NCI-H2107 treated with DMSO at 0.1 percent for 48 hours (cell line): ENCODE measurements around the gene AKR1C8.
"Not testable (repeated sequence)": the region's sequence is repeated elsewhere in the genome, so short reads cannot be mapped to it uniquely, and the experiment has no call there.

ENCODE experiments used
- DNase-seq: peaks from one replicate; lab custom pipeline; 2025; ENCODE audit not compliant: unreplicated experiment; lab: John Stamatoyannopoulos, UW

Gene AKR1C8

DNA sequence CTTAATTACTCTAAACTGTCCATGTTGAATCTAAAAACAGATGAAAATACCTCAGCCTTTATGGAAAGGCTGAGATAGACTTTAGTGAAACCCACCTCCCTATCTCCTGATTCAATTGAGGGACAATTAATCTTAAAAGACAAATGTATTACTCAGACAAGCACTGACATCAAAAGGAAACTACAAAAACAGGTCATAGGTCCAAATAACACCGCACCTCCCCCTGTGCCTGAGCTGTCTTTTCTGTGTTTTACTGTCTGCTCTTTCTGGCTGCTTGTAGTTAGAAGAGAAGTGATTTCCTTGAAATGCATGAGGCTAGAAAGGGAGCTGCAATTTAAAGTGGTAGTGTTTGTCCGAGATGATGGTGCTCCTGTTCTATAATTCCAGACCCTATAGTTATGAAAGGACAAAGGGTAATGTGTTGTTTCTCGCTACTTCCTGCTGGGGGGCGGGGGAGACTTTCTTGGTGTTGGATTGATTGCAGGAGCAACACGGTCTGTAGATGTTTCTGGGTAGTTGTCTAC, 16.0 kb downstream of the AKR1C8 start:
- DNase-seq, result no peak

DNA sequence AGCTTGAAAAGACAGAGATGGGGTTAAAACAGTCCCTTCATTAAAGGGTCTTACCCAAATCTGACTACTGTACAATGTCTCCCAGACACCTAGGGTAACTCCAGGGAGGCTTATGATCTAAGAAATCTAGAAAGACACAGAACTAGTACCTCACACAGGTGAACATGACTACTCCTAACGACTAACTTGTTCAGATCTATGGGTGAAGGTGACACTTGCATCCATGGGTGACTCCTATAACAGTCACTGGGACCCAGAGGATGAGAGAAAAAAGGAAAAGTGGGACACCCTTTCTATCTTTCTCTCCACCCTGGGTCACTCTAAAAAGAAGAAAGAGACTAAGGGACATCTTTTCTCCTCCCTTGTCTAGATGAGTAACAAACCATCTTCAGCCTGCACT, 19.2 kb downstream of the AKR1C8 start:
- no peak for DNase-seq

DNA sequence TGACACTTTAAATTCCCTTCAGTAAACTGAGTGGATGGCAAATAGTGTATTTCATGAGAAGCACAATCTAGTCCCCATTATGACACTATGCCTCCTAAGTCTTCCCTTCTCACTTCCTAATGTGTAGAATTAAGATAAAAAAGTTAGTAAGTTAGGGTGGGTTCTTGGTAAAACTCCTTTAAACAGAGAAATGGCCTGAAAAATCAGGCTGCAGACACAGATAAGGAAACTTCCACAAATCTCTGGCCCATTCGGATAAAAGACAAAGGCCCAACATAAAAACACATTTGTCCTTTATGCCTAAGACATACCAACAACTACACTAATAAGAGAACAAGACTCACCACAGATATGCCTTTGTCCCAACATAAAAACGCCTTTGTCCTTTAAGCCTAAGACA, 21.5 kb downstream of the AKR1C8 start:
- DNase-seq, result no peak

DNA sequence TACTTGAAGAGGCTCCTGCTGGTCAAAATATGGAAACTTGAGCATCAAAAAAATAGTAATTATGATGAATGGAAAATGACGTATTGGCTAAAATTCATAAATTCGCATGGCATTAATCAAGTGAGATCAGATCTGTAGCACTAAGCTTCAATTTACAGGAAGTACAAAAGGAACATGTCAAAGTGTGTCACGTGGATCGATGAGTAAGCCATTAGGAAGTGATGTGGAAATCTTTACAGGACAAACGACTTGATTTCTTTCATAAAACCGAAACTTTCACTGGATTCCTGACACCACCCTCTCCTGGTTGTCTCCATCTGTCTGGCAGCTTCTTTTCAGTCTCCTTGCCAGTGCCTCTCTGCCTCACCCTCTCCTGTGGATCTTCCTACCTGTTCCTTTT, 25.8 kb downstream of the AKR1C8 start:
- no peak for DNase-seq

DNA sequence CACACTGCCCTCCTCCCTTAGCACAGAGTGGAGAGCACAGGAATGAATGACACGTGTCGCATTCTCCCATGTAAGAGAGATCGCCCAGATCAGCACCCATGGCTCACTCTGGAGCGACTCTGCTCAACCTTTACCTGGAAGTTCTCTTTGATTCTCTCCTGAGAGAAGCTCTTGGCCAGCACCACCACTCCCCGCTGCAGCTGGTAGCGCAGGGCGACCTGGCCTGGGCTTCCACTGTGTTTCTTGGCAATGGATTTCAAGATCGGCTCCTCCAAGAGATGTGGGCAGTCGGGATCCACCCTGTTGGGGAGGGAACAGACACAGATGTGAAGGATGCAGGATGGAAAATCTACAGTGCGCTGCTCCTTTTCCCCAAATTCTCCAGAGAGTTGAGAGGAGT, 27.4 kb downstream of the AKR1C8 start:
- DNase-seq, result no peak

DNA sequence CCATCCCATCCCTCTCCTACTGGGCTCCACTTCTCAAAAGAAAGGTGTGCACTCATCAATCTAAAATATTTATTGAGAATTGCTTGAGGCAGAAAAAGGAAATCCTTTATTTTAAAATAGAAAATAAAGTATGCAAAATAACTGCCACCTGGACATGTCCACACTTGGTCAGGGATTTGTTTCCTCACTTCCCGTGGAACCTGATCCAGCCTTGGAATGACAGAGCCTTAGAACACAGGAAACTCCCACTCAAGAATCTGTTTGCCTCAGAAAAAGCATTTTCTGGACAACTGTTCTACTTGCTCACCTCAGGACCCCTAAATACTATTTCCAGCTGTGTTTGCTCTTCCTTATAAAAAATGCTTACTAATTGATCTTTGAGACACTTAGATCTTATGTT, 29.0 kb downstream of the AKR1C8 start:
- DNase-seq, result no peak

DNA sequence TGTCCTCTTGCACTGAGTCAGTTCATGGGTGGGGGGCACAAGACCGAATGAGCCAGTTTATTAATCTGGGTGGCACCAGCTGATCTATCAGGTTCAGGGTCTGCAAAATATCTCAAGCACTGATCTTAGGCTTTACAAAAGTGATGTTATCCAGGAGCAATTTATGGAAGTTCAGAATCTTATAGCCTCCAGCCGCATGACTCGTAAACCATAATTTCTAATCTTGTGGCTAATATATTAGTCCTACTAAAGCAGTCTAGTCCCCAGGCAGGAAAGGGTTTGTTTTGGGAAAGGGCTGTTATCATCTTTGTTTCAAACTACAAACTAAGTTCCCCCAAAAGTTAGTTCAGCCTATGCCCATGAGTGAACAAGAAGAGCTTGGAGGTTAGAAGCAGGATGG, 33.9 kb downstream of the AKR1C8 start:
- DNase-seq, result no peak

DNA sequence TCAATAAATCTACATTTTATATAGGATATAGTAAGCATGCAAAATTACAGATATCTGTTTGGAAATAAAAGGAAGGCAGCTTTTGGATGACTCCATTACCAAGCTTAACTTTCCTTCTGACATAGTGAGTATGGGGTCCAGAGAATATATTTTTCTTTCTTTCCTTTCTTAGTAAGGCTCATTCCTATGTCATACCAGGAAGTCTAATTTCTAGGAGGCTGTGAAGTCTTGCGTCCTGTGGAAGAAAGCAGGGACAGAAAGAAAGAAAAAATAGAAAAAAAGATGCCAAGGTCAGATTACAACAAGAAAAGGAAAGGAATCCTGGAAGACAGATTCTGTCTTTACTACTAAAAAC, 36.3 kb downstream of the AKR1C8 start:
- no peak for DNase-seq

DNA sequence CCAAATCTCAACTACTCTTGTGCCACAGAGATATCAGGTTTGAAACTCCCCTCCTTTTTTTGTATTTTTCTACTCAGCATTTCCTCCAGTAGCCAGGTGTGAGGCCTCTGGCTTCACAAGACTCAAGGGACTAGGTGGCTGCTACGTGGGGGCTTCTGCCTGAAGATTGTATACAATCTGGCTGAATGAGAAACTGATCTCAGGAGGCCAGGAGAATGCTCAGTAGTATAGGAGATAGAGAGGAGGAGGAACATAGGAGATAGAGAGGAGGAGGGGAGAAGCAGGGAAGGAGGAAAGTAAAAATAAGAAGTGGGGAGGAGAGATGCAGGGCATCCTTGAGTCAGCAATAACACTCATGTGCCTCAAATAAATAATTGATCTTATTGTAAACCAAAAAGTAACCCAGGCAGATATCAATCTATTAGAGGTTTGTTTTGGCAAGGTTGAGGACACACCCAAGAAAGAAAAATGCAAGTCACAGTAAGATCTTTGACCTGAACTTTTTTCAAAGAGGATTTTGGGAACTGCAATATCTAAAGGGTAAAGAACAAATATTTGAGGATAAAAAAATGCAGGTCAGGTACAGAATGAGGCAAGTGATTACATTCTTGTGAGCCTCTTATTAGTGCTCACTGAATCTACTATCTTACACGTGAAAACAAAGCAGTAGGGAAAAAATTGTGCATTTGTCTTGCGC, 36.8 kb downstream of the AKR1C8 start:
- no peak for DNase-seq

DNA sequence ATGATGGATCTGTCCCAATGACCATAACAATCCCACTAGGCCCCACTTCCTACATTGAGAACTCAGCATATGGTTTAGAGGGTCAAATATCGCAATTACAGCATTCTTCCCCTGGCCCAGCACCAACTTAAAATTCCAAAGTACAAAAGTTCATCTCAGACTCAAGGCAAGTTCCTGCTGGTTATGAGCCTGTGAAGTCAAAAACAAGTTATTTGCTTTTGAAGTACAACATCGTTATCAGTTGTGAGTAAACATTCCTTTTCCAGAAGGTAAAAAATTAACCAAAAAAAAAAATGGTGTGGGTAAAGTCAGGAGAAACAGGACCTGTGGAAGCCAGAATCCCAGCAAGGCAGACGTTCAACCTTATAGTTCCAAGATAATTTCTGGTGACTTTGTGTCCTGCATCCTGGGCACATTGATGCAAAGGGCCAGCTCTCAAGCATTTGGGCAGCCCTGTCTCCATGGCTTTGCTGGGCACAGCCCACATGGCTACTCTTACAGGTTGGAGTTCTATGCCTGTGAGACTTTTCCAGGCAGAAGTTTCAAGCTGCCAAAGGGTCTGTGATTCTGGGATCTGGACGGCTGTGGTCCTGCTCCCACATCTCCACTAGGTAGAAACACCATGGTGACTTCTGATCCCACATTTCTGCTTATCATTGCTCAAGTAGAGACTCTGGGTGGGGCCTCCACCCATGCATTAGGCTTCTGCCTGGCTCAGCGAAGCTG, 37.5 kb downstream of the AKR1C8 start:
- DNase-seq, result no peak

DNA sequence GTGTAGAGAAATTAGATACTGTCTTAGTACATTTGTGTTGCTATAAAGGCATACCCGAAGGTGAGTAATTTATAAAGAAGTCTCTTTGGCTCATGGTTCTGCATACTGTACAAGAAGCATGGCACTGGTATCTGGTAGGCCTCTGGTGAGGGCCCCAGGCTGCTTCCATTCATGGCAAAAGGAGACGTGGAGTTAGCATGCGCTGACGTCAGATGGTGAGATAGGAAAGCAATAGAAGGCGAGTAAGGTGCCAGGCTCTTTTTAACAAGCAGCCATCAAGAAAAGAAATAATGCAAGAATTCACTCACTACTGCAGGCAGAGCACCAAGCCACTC, 38.1 kb downstream of the AKR1C8 start:
- DNase-seq, result no peak

DNA sequence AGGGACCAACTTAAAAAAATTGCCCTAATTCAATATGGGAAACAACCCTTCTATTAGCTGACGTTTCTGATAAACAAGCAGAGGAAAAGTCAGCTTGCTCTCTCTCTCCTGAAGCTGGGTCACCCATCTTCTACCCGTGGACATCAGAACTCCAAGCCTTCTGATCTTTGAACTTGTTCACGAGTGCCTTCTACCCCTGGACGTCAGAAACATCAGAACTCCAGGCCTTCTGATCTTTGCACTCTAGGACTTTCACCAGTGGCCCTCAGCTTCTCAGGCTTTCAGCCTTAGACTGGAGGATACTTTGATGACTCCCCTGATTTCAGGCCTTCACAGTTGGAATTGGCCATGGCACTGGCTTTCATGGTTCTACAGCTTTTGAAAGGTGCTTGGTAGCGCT, 41.8 kb downstream of the AKR1C8 start:
- DNase-seq, result no peak

DNA sequence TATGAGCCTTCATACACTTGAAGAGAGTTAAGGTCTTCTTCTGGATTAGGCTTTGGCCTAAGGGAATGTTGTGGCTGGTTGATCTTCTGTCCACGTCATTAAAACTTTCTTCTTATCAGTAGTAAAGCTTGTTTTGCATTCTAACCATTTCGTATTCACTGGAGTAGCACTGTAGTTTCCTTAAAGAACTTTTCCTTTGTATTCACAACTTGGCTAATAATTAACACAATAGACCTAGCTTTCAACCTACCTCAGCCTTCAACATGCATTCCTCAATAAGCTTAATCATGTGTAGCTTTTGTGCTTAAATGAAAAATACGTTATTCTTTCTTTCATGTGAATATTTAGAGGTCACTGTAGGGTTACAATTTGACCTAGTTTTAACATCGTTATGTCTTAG, 42.8 kb downstream of the AKR1C8 start:
- DNase-seq, result no peak

DNA sequence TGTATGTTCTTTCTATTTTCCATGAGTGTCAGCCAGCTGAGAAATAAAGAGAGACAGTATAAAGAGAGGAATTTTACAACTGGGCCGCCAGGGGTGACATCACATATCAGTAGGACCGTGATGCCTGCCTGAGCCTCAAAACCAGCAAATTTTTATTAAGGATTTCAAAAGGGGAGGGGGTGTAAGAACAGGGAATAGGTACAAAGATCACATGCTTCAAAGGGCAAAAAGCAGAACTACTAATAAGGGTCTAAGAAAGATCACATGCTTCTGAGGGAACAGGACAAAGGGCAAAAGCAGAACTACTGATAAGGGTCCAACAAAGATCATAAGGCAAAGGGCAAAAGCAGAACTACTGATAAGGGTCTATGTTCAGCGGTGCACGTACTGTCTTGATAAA, 47.3 kb downstream of the AKR1C8 start:
- DNase-seq, result not testable (repeated sequence)

DNA sequence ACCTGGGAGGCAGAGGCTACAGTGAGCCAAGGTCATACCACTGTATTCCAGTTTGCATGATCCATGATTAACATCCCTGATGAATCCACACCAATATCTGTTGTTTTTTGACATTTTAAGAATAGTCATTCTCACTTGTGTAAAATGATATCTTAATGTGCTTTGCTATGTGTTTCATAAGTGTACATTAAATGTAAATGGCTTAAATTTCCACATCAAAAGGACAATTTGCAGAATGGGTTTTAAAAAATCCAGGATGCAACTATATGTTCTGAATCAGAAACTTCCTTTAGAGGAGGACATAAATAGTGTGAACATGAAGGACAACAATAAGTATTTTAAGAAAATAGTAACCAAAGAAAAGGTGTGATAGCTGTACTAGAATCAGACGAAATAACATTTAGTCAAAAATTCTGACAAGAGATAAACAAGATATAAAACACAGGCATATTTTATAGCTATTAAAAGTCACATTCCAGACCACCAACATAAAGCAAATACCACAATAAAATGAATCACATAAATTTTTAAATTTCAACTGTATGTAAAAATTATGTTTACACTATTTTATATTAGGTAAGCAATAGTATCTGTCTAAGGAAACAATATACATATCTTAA, 48.4 kb downstream of the AKR1C8 start:
- DNase-seq, result no peak

DNA sequence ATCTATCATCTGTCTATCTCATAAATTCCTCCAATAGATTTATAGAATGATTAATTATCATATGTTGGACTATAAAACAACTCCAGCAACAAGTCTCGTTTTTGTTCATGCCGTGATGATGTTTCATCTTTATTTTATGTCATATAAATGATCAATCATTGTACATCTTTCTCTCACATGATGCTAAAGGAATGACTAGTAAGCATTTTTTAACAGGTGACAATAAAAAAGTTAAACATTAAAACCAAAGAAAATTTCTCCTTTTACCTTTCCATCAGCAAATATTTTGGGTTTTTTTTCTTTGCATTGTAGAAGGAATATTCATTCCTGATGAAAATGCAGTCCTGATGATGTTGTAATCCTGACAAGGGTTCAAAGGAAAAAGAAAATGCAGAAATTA, 49.4 kb downstream of the AKR1C8 start:
- no peak for DNase-seq

DNA sequence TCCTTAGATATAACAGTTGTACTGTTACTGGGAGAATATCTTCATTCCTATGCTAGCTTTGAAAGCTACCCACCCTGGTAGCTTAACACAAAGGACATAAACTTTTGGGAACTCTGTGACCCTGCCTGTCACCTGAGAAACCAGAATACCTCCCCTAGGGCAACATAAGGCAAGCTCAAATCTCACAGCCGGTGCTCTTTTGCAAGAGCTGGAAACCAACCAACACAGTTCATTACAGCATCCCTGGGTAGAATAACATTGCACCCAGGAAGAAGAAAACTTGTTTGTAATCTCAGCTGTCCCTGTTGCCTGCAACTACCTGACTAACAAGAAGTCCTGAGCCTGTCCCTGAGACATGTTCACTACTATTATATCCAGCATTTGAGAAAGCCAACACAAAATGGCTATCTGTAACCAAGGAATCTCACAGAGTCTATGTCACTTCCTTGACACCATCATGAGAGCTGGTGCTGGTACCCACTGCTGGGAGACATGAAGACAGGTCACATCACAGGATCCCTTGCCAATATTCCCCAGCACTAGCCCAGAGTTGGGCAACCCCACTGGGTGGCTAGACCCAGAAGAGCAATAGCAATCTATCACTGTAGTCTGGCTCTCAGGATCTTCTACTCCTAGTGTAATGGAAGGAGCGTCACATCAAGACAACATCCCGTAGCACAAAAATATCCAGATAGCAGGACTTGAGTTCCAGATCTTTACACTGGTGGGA, 59.5 kb downstream of the AKR1C8 start:
- DNase-seq, result no peak

DNA sequence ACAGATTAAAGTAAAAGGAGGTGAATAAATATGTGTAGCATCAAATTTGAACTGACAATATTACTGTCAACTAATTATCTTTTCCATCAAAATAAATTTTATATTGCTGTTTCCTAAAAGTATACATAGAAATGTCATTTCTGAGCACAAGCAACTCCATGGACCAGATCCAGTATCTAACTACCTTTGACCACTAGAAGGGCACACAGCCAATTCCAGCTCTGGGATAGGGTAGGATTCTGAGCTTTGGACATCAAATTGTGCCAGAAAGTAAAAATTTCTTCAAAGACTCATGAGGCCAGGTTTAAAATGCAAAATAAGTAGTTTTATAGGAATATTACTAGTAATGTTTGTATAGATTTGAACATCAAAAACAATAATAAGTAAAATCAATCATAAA, 61.1 kb downstream of the AKR1C8 start:
- no peak for DNase-seq

DNA sequence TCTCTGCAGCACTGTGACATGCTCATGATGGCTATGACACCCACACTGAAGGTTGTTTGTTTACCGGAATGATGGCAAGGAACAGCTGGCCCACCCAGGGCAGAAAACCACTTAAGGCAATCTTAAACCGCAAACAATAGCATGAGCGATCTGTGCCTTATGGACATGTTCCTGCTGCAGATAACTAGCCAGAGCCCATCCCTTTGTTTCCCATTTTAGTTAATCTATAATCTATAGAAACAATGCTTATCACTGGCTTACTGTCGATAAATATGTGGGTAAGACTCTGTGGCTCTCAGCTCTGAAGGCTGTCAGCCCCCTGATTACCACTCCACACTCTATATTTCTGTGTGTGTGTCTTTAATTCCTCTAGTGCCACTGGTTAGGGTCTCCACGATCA, 65.0 kb downstream of the AKR1C8 start:
- DNase-seq, result not testable (repeated sequence)

DNA sequence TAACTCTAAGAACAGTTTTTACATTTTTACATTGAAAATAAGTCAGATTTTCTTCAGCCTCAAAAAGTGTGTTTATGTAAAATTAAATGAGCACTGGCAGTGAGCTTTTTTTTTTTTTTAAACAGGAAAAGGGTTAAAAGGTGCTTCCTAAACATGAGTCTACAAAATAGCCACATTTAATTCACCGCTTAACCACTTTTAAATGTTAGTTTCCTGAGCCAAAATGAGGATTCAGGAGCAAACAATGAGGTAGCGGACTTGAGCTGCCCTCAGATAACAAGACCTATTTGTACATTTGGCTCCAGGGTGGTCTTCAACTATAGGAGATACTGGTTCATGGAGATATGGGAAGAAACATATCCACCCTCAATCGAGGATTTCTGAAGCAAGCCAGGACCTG, 67.9 kb downstream of the AKR1C8 start:
- no peak for DNase-seq

DNA sequence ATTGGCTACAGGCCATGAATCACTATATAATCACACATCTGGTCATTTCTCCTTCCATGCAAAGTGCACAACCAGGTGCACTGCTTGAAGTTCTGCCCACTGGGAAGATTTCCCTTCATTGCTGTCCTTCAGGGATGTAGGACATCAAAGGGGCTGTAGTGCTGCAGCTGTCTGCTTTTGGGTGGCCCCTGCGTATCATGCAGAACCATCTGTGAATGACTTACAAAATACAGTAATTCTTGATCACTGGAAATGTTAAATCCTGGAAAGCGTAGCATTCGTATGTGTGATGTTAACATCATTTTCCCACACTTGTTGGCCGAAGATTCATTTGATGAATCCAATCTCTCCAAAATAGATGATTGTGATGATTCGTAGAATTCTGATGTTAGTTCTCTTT, 68.3 kb downstream of the AKR1C8 start:
- DNase-seq, result no peak

DNA sequence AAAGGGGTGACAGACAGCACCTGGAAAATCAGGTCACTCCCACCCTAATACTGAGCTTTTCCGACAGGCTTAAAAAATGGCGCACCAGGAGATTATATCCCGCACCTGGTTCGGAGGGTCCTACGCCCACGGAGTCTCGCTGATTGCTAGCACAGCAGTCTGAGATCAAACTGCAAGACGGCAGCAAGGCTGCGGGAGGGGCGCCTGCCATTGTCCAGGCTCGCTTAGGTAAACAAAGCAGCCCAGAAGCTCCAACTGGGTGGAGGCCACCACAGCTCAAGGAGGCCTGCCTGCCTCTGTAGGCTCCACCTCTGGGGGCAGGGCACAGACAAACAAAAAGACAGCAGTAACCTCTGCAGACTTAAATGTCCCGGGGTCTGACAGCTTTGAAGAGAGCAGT, 75.1 kb downstream of the AKR1C8 start:
- DNase-seq, result not testable (repeated sequence)
